ENCODE data around the gene CCL3.

The CCL3 gene

DNA sequence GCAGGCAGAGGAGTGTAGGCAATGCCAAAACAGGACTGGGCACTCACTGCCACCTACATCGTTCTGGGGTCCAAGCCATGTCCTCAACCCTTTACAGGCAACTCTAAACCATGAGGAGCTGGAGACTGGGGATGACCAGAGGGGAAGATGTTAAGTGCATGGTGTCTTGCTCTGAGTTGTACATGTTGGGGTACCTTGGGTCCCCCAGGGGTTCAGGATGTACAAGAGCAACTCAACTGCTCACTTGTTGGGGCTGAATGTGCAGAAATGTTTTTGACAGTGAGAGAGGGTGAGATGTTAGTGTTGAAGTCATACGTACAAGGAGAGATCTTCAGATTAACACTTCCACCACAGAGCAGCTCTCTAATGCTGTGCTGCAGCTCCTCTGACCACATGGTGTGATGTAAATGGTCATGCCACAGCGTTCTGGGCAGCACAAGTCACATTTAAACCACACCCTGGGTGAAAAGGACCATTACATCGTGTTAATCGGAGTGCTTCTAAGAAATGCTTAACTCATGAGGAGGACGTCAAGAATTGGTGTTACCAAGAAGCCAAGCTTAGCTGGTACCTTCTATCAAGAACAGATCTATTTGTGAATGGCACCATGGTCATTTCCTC lies 23.5 kb downstream of the CCL3 start:
- TF ChIP-seq ISL1 (CRISPR knock-in tag; IDR thresholded peaks at IDR 0.05) (no peak), SNAI2 (CRISPR knock-in tag; IDR thresholded peaks at IDR 0.05) (no peak), ZFP3 (CRISPR knock-in tag; IDR thresholded peaks at IDR 0.05) (no peak), BACH2 (CRISPR knock-in tag; IDR thresholded peaks at IDR 0.05; ENCODE audit: borderline replicate concordance) (no peak), TCF4 (CRISPR knock-in tag; IDR thresholded peaks at IDR 0.05; ENCODE audit: borderline replicate concordance) (no peak), ZNF565 (CRISPR knock-in tag; conservative IDR thresholded peaks at IDR 0.05; ENCODE audit: low read depth) (no peak), ESRRG (CRISPR knock-in tag; IDR thresholded peaks at IDR 0.05) (no peak), OSR1 (CRISPR knock-in tag; IDR thresholded peaks at IDR 0.05) (no peak), ZNF8 (CRISPR knock-in tag; IDR thresholded peaks at IDR 0.05) (no peak), ZNF70 (CRISPR knock-in tag; IDR thresholded peaks at IDR 0.05) (no peak), TOX (CRISPR knock-in tag; IDR thresholded peaks at IDR 0.05; ENCODE audit: borderline replicate concordance) (no peak), PPARA (CRISPR knock-in tag; IDR thresholded peaks at IDR 0.05; ENCODE audit: borderline replicate concordance) (no peak), ZC3H10 (CRISPR knock-in tag; IDR thresholded peaks at IDR 0.05) (no peak), GLIS3 (CRISPR knock-in tag; IDR thresholded peaks at IDR 0.05) (no peak)
- TF ChIP-seq, protein P1, sequence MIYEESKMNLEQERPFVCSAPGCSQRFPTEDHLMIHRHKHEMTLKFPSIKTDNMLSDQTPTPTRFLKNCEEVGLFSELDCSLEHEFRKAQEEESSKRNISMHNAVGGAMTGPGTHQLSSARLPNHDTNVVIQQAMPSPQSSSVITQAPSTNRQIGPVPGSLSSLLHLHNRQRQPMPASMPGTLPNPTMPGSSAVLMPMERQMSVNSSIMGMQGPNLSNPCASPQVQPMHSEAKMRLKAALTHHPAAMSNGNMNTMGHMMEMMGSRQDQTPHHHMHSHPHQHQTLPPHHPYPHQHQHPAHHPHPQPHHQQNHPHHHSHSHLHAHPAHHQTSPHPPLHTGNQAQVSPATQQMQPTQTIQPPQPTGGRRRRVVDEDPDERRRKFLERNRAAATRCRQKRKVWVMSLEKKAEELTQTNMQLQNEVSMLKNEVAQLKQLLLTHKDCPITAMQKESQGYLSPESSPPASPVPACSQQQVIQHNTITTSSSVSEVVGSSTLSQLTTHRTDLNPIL (CRISPR knock-in tag; IDR thresholded peaks at IDR 0.05; ENCODE audit: low read depth), result no peak
- TF ChIP-seq, protein P2, sequence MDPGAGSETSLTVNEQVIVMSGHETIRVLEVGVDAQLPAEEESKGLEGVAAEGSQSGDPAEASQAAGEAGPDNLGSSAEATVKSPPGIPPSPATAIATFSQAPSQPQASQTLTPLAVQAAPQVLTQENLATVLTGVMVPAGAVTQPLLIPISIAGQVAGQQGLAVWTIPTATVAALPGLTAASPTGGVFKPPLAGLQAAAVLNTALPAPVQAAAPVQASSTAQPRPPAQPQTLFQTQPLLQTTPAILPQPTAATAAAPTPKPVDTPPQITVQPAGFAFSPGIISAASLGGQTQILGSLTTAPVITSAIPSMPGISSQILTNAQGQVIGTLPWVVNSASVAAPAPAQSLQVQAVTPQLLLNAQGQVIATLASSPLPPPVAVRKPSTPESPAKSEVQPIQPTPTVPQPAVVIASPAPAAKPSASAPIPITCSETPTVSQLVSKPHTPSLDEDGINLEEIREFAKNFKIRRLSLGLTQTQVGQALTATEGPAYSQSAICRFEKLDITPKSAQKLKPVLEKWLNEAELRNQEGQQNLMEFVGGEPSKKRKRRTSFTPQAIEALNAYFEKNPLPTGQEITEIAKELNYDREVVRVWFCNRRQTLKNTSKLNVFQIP (CRISPR knock-in tag; IDR thresholded peaks at IDR 0.05; ENCODE audit: borderline replicate concordance, low read depth), result no peak
- TF ChIP-seq, protein P3, sequence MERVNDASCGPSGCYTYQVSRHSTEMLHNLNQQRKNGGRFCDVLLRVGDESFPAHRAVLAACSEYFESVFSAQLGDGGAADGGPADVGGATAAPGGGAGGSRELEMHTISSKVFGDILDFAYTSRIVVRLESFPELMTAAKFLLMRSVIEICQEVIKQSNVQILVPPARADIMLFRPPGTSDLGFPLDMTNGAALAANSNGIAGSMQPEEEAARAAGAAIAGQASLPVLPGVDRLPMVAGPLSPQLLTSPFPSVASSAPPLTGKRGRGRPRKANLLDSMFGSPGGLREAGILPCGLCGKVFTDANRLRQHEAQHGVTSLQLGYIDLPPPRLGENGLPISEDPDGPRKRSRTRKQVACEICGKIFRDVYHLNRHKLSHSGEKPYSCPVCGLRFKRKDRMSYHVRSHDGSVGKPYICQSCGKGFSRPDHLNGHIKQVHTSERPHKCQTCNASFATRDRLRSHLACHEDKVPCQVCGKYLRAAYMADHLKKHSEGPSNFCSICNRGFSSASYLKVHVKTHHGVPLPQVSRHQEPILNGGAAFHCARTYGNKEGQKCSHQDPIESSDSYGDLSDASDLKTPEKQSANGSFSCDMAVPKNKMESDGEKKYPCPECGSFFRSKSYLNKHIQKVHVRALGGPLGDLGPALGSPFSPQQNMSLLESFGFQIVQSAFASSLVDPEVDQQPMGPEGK (CRISPR knock-in tag; IDR thresholded peaks at IDR 0.05; ENCODE audit: borderline replicate concordance), result no peak
- ATAC-seq, result no peak

DNA sequence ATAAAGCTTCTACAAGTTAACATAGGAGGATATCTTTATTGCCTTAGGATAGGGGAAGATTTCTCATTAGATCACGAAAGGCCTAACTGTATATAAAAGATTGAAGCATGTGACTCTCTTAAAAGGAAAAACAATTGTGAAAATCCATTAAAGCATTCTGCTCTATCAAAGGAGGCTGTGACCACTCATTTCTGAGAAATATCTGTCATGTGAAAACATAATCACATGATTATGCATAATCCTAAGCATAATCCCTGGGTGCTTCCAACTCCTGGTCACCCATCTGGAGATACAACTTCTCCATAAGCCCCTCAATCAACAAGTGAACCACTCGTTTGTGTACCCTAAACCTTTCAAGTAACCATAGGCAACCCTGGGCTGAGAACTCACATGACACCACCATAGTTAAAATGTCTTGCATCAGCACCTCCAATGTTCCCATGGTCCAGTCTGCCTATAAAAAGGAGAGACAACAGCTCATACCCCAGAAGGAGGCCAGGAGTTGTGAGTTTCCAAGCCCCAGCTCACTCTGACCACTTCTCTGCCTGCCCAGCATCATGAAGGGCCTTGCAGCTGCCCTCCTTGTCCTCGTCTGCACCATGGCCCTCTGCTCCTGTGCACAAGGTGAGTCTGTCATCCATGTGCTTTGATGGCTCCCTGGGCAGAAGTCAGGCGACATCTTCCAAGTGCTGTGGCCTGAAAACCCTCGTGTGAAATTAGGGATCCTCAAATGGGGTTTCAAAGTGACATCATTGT lies 26.0 kb downstream of the CCL3 start, which contains the start of gene CCL18:
Gene CCL18 (plus strand): TSS at position 487 of the 756 bp plus-strand sequence. CDS start 71 bp downstream, at position 558.
- no peak for ATAC-seq
- no peak for TF ChIP-seq BACH2 (CRISPR knock-in tag; IDR thresholded peaks at IDR 0.05; ENCODE audit: borderline replicate concordance)
- no peak for TF ChIP-seq RARB (CRISPR knock-in tag; IDR thresholded peaks at IDR 0.05)
- TF ChIP-seq TOX (CRISPR knock-in tag; IDR thresholded peaks at IDR 0.05; ENCODE audit: borderline replicate concordance), result no peak
- TF ChIP-seq ESRRG (CRISPR knock-in tag; IDR thresholded peaks at IDR 0.05), result no peak
- TF ChIP-seq, protein P1 (CRISPR knock-in tag; IDR thresholded peaks at IDR 0.05; ENCODE audit: low read depth), result no peak
- no peak for TF ChIP-seq SNAI2 (CRISPR knock-in tag; IDR thresholded peaks at IDR 0.05)
- no peak for TF ChIP-seq OSR1 (CRISPR knock-in tag; IDR thresholded peaks at IDR 0.05)
- TF ChIP-seq GLIS3 (CRISPR knock-in tag; IDR thresholded peaks at IDR 0.05), result no peak
- TF ChIP-seq ZNF8 (CRISPR knock-in tag; IDR thresholded peaks at IDR 0.05), result no peak
- TF ChIP-seq CSDC2 (CRISPR knock-in tag; IDR thresholded peaks at IDR 0.05), result no peak

DNA sequence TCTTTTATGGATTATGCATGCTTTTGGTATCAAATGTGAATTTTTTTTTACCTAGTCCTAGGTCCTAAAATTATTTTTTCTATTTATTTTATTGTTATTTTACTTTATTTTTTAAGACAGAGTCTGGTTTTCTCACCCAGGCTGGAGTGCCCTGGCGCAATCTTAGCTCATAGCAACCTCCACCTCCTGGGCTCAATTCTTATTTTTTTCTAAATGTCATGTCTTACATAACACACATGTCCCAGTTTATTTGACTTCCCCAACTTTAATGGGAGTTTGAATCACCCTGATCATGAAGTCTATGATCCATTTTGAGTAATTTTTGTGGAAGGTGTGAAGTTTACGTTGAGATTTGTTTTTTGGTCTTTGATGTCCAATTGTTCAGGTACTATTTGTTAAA lies 29.1 kb downstream of the CCL3 start:
- no peak for ATAC-seq
- no peak for TF ChIP-seq TOX (CRISPR knock-in tag; IDR thresholded peaks at IDR 0.05; ENCODE audit: borderline replicate concordance)
- TF ChIP-seq TCF4 (CRISPR knock-in tag; IDR thresholded peaks at IDR 0.05; ENCODE audit: borderline replicate concordance), result no peak
- no peak for TF ChIP-seq ISL1 (CRISPR knock-in tag; IDR thresholded peaks at IDR 0.05)
- no peak for TF ChIP-seq ZFP30 (CRISPR knock-in tag; IDR thresholded peaks at IDR 0.05)
- TF ChIP-seq BACH2 (CRISPR knock-in tag; IDR thresholded peaks at IDR 0.05; ENCODE audit: borderline replicate concordance), result no peak
- no peak for TF ChIP-seq SNAI2 (CRISPR knock-in tag; IDR thresholded peaks at IDR 0.05)
- no peak for TF ChIP-seq ZC3H10 (CRISPR knock-in tag; IDR thresholded peaks at IDR 0.05)
- no peak for TF ChIP-seq OSR1 (CRISPR knock-in tag; IDR thresholded peaks at IDR 0.05)
- TF ChIP-seq, protein P4, sequence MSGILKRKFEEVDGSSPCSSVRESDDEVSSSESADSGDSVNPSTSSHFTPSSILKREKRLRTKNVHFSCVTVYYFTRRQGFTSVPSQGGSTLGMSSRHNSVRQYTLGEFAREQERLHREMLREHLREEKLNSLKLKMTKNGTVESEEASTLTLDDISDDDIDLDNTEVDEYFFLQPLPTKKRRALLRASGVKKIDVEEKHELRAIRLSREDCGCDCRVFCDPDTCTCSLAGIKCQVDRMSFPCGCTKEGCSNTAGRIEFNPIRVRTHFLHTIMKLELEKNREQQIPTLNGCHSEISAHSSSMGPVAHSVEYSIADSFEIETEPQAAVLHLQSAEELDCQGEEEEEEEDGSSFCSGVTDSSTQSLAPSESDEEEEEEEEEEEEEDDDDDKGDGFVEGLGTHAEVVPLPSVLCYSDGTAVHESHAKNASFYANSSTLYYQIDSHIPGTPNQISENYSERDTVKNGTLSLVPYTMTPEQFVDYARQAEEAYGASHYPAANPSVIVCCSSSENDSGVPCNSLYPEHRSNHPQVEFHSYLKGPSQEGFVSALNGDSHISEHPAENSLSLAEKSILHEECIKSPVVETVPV (CRISPR knock-in tag; IDR thresholded peaks at IDR 0.05), result no peak
